Lower leg skin (tissue), 4 donors: ENCODE measurements around the gene RNF215. TPM values are rescaled to one million over a fixed set of nuclear protein-coding genes. Genes with fewer than 3 reads are reported as not detected.

Source experiments
- DNase-seq, 2 donors: peaks; one replicate each; pipeline ENCODE4 v3.0.0-alpha.2; 2019; ENCODE audit warnings: low spot score in 2 of 2
- H3K4me3 ChIP-seq: fragments of 200-600 bp; sonication (generic); 2 replicates; pipeline ENCODE4 v1.5.1; 2017; ENCODE audit warnings: mild to moderate bottlenecking, low read depth; ENCODE audit not compliant: poor library complexity, severe bottlenecking
- CTCF ChIP-seq, 3 donors: fragments of 450-650 bp; IDR thresholded peaks; one replicate each; pipeline ENCODE4 v1.5.1; 2016; ENCODE audit warnings: antibody characterized with exemption in 3 of 3, mild to moderate bottlenecking in 3 of 3, moderate library complexity in 2 of 3
- POLR2A ChIP-seq, 2 donors: fragments of 450-650 bp; IDR thresholded peaks; one replicate each; pipeline ENCODE4 v1.6.1; 2016 to 2017; ENCODE audit warnings: antibody characterized with exemption in 2 of 2, mild to moderate bottlenecking in 1 of 2, moderate library complexity in 1 of 2
- whole genome bisulfite sequencing, 2 donors: methylation state at CpG; one replicate each; pipeline ENCODE4 v1.1.5; 2018; 5-methylcytosine and 5-hydroxymethylcytosine counted together
- intact Hi-C: fragments of 100-400 bp; cut with DNase I; formaldehyde crosslinking; loops from one replicate; pipeline ENCODE4 v1.15.0; 2023; ENCODE audit warnings: low total_unique reads
- total RNA-seq, 4 donors: library from RNA; depleted of rRNA; stranded (reverse); fragments of >200 nt; gene quantifications; one replicate each; pipeline ENCODE4 v1.1.0, GENCODE V29; 2016

RNF215 gene
- total RNA-seq, 4 donors from 2014 or later, result 6.9 to 7.8 (median 7.3) TPM

DNA sequence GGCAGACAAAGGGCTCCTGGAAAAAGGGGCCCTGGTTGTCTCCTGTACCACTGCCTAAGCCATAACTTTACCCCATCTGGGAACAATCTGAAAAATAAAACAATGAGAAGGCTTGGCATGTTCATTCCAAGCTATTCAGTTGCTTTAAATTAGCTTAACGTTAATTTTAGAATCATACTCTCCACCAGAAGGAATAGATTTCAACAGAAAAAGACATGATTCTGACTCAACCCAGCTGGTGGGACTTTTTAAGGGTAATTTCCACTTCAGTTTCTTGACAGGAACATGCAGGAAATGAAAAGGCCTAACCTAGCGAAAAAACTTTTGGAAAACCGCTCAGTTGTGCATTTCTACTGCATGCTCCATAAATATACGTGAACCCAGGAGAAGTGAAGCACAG is 38.4 kb downstream of the RNF215 start:
- TF ChIP-seq CTCF (IDR thresholded peaks at IDR 0.05), result no peak
- no peak for TF ChIP-seq POLR2A (IDR thresholded peaks at IDR 0.05)
- H3K4me3 ChIP-seq, result no peak overlapping the region
- intact Hi-C loops, result no loop called here
- no peak for DNase-seq
- 65 to 75% methylated on average over 4 of the region's 4 CpGs for WGBS, 2 donors

DNA sequence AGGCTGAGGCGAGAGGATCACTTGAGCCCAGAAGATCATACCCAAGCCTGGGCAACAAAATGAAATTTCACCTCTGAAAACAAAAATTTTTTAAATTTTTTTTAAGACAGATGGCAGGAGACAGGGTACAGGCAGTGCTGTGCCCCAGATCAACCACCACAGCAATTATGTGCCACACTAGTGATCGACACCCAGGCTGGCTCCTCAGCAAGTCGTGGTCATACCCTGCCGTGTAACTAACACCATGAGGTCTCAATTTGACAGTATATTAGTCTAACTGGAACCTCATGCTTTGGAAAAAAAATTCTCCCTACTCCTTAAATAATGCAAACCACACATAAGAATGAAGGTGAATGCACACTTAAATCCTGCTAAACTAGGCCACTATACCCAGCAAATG is 38.8 kb downstream of the RNF215 start:
- TF ChIP-seq POLR2A (IDR thresholded peaks at IDR 0.05) (no peak), CTCF (IDR thresholded peaks at IDR 0.05) (no peak)
- DNase-seq, result no peak
- 62 to 67% methylated on average over 4 of the region's 4 CpGs for WGBS, 2 donors
- intact Hi-C loops, result no loop called here
- no peak overlapping the region for H3K4me3 ChIP-seq

DNA sequence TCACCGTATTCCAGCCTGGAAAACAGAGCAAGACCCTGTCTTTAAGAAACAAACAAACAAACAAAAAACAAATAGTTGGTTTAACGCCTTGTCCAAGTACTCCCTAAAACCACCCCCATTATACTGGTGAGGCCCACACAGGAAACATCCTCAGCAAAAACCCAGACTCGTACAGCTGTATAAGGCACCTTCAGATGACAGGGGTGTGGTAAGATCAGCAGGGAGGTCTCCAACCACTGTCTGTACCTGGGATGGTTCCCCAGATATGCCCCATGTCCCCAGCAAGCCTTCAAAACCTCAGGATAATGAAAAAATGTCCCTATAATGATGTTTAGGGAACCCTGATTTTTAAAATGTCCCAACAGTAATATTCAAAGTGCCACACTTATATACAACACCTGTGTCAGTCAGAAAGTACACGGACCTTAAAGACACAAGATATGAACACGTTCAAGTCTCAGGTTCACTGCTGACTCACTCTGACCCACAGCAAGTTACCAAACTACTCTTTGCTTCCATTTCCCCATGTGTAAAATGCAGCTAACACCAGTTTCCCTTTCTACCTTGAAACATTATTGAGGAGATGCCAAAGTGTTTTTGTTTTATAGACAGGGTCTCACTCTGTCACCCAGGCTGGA is 39.8 kb downstream of the RNF215 start:
- intact Hi-C loops, result no loop called here
- no peak for TF ChIP-seq POLR2A (IDR thresholded peaks at IDR 0.05)
- no peak for TF ChIP-seq CTCF (IDR thresholded peaks at IDR 0.05)
- no peak overlapping the region for H3K4me3 ChIP-seq
- DNase-seq, result no peak
- 72 to 73% methylated on average over 5 of the region's 5 CpGs for WGBS, 2 donors

- intact Hi-C loops, result no loop called here
- DNase-seq, result no peak
- 87 to 93% methylated on average over 13 of the region's 13 CpGs for WGBS, 2 donors
- H3K4me3 ChIP-seq, result no peak overlapping the region
- TF ChIP-seq POLR2A (IDR thresholded peaks at IDR 0.05) (no peak), CTCF (IDR thresholded peaks at IDR 0.05) (no peak)
Measured at GRCh38 chr22:30344447-30345200, 42.6 kb downstream of the RNF215 start.

GRCh38 chr22:30340911-30341685 is 46.1 kb downstream of the RNF215 start:
- WGBS, 2 donors, result 72 to 75% methylated on average over 13 to 16 of the region's 16 CpGs
- H3K4me3 ChIP-seq, result no peak overlapping the region
- intact Hi-C loops, result no loop called here
- DNase-seq, result no peak
- TF ChIP-seq POLR2A (IDR thresholded peaks at IDR 0.05) (no peak), CTCF (IDR thresholded peaks at IDR 0.05) (no peak)
